GM12865 (cell line): ENCODE results near the gene SHISA4.
A peak's percentile ranks its signal among the peaks of the same experiment; 100 is the strongest.

Experiments used
- DNase-seq: peaks from one replicate; pipeline ENCODE4 v3.0.0; 2010; ENCODE audit warnings: low read depth
- H3K4me3 ChIP-seq: 2 replicates; pipeline ENCODE4 v1.5.1; 2011; ENCODE audit warnings: mild to moderate bottlenecking, low read depth, low read length, control low read depth
- CTCF ChIP-seq: IDR thresholded peaks from 2 replicates; pipeline ENCODE4 v1.5.1; 2011; ENCODE audit warnings: low read length, control low read depth, low read depth, inconsistent platforms; ENCODE audit not compliant: insufficient read depth; ENCODE audit errors: missing control alignments

SHISA4 gene

GRCh38 chr1:201861448-201861847, 27.2 kb upstream of the SHISA4 start:
- no peak for DNase-seq
- no peak for TF ChIP-seq CTCF
- no peak overlapping the region for H3K4me3 ChIP-seq

GRCh38 chr1:201870397-201870796, 18.3 kb upstream of the SHISA4 start:
- H3K4me3 ChIP-seq, result no peak overlapping the region
- no peak for DNase-seq
- no peak for TF ChIP-seq CTCF

- TF ChIP-seq CTCF, result no peak
- no peak overlapping the region for H3K4me3 ChIP-seq
- no peak for DNase-seq
Measured at GRCh38 chr1:201874672-201875071, 14.0 kb upstream of the SHISA4 start.

- TF ChIP-seq CTCF, result no peak
- DNase-seq, result no peak
- no peak overlapping the region for H3K4me3 ChIP-seq
Measured at GRCh38 chr1:201876148-201876818, 12.4 kb upstream of the SHISA4 start.

- TF ChIP-seq CTCF, result peak; percentile 58
- peak; percentile 55 for DNase-seq
- no peak overlapping the region for H3K4me3 ChIP-seq
Measured at GRCh38 chr1:201877877-201878401, 10.8 kb upstream of the SHISA4 start.

GRCh38 chr1:201880928-201881571, 7.6 kb upstream of the SHISA4 start:
- no peak for TF ChIP-seq CTCF
- no peak for DNase-seq
- H3K4me3 ChIP-seq, result no peak overlapping the region
